K562 (cell line): ENCODE results near the gene EGR4. TPM values are rescaled to one million over a fixed set of nuclear protein-coding genes. Genes with fewer than 3 reads are reported as not detected.

ENCODE experiments used
- ATAC-seq: fragments of 200-7000 bp; cut with Tn5 transposase; 3 replicates; pipeline ENCODE4 v1.9.1; 2020; ENCODE audit warnings: moderate library complexity
- BruUV-seq: library from RNA; stranded (reverse); fragments of 400-500 nt; replicated peaks from 2 replicates; lab custom pipeline; 2021; lab: Mats Ljungman, UMichigan
- CTCF ChIA-PET: fragments of 300-600 bp; formaldehyde crosslinking; extraction: SDS; loops from one replicate; lab custom pipeline; 2021; ENCODE audit warnings: low intra/inter-chr PET ratio; lab: Yijun Ruan, JAX
- POLR2A ChIA-PET: fragments of 300-600, 350-650 bp; sonication (Branson Sonifier 250); formaldehyde crosslinking; extraction: SDS; loops from one replicate; lab custom pipeline; 2021; ENCODE audit warnings: antibody characterized with exemption, inconsistent platforms; lab: Yijun Ruan, JAX
- DNase-seq, 4 experiments: peaks; one replicate each; pipeline versions ENCODE4 v3.0.0 to v3.0.0-alpha.2; 2011 to 2018; ENCODE audit warnings: low spot score in 3 of 4, mixed read lengths in 3 of 4; ENCODE audit errors: extremely low read depth in 1 of 4
- FAIRE-seq: peaks from 2 replicates; lab custom pipeline; 2011; peaks lifted over from hg19 to GRCh38; lab: Jason Lieb, UNC
- H2AFZ ChIP-seq: 2 replicates; pipeline ENCODE4 v1.6.0; 2011; ENCODE audit warnings: low read depth, low read length, control low read depth, inconsistent platforms
- H3K27ac ChIP-seq: fragments of 200-600 bp; 3 replicates; pipeline ENCODE4 v1.8.0; 2011; ENCODE audit warnings: low read depth, mild to moderate bottlenecking, control low read depth, inconsistent platforms, low read length, moderate library complexity, mixed read lengths; ENCODE audit errors: extremely low read depth
- H3K27me3 ChIP-seq, 2 experiments: fragments of 300-600 bp in 1 of 2; 2 replicates in 1 of 2; 3 replicates in 1 of 2; pipeline versions ENCODE4 v1.6.0 to v1.8.0; 2011; ENCODE audit warnings: inconsistent platforms in 2 of 2, low read length in 2 of 2, mild to moderate bottlenecking in 1 of 2, mixed read lengths in 1 of 2, moderate library complexity in 1 of 2; ENCODE audit not compliant: control insufficient read depth in 2 of 2, insufficient read depth in 2 of 2
- H3K36me3 ChIP-seq: fragments of 300-600 bp; 3 replicates; pipeline ENCODE4 v1.8.0; 2011; ENCODE audit warnings: mild to moderate bottlenecking, low read length, inconsistent platforms; ENCODE audit not compliant: control insufficient read depth, insufficient read depth
- H3K4me1 ChIP-seq, 2 experiments: fragments of 200-600 bp in 1 of 2; replicated peaks in 1 of 2; 2 replicates in 1 of 2; 3 replicates in 1 of 2; pipeline versions ENCODE4 v1.5.1 to v1.8.0; 2011; ENCODE audit warnings: inconsistent platforms in 2 of 2, low read length in 2 of 2, mild to moderate bottlenecking in 1 of 2, mixed read lengths in 1 of 2, moderate library complexity in 1 of 2; ENCODE audit not compliant: control insufficient read depth in 2 of 2, insufficient read depth in 2 of 2
- H3K4me2 ChIP-seq: 2 replicates; pipeline ENCODE4 v1.6.1; 2011; ENCODE audit warnings: low read length, control low read depth, inconsistent platforms, mixed read lengths; ENCODE audit not compliant: insufficient read depth
- H3K4me3 ChIP-seq: fragments of 200-600 bp; sonication (generic), shearing (Covaris generic); 2 replicates; pipeline ENCODE4 v1.5.1; 2016; ENCODE audit warnings: control low read depth, inconsistent platforms
- H3K79me2 ChIP-seq: fragments of 200-600 bp; 3 replicates; pipeline ENCODE4 v1.8.0; 2011; ENCODE audit warnings: low read length, inconsistent platforms; ENCODE audit not compliant: control insufficient read depth, insufficient read depth
- H3K9ac ChIP-seq, 2 experiments: 2 replicates each; pipeline versions ENCODE4 v1.6.0 to v1.6.1; 2011; ENCODE audit warnings: low read depth in 2 of 2, low read length in 2 of 2, control low read depth in 1 of 2, inconsistent platforms in 1 of 2, mild to moderate bottlenecking in 1 of 2, mixed read lengths in 1 of 2; ENCODE audit not compliant: insufficient read depth in 1 of 2
- H3K9me1 ChIP-seq: one replicate; pipeline ENCODE4 v1.6.0; 2011; ENCODE audit warnings: inconsistent platforms, mild to moderate bottlenecking, low read length, moderate library complexity; ENCODE audit not compliant: control insufficient read depth, insufficient read depth
- H3K9me3 ChIP-seq: replicated peaks from 2 replicates; pipeline ENCODE4 v1.5.1; 2011; ENCODE audit warnings: low read depth, low read length, inconsistent platforms; ENCODE audit not compliant: control insufficient read depth, insufficient read depth
- H4K20me1 ChIP-seq: replicated peaks from 2 replicates; pipeline ENCODE4 v1.6.1; 2011; ENCODE audit warnings: low read length, inconsistent platforms, mixed read lengths; ENCODE audit not compliant: control insufficient read depth, insufficient read depth
- ARID4B ChIP-seq: sonication (generic); formaldehyde crosslinking; IDR thresholded peaks from 2 replicates; pipeline ENCODE4 v1.8.0; 2022; ENCODE audit warnings: mild to moderate bottlenecking, missing genetic modification reagents
- EGR1 ChIP-seq: fragments of 450-650 bp; conservative IDR thresholded peaks from 2 replicates; pipeline ENCODE4 v1.6.1; 2017; ENCODE audit warnings: mild to moderate bottlenecking
- EP300 ChIP-seq: IDR thresholded peaks from 2 replicates; pipeline ENCODE4 v1.6.1; 2012; ENCODE audit warnings: low read length, improper control_type of control experiment
- ESRRB ChIP-seq: fragments of 250-450 bp; sonication (Bioruptor Pico); IDR thresholded peaks from 2 replicates; pipeline ENCODE4 v1.5.0; 2020; ENCODE audit warnings: mild to moderate bottlenecking, moderate library complexity, borderline replicate concordance
- ETS1 ChIP-seq: conservative IDR thresholded peaks from 2 replicates; pipeline ENCODE4 v1.6.1; 2011; ENCODE audit warnings: low read depth, mild to moderate bottlenecking, low read length; ENCODE audit not compliant: control insufficient read depth
- IFI16 ChIP-seq: fragments of 250-450 bp; sonication (Bioruptor Pico); IDR thresholded peaks from 2 replicates; pipeline ENCODE4 v2.1.2; 2022; ENCODE audit warnings: mild to moderate bottlenecking, inconsistent platforms
- KLF6 ChIP-seq: fragments of 250-450 bp; sonication (Bioruptor Pico); IDR thresholded peaks from 2 replicates; pipeline ENCODE4 v1.4.0; 2020; ENCODE audit warnings: mild to moderate bottlenecking, moderate library complexity, borderline replicate concordance
- MEF2A ChIP-seq: IDR thresholded peaks from 2 replicates; pipeline ENCODE4 v1.6.1; 2011; ENCODE audit warnings: low read depth, mild to moderate bottlenecking, low read length, moderate library complexity; ENCODE audit not compliant: control insufficient read depth
- RB1 ChIP-seq: fragments of 450-650 bp; IDR thresholded peaks from 2 replicates; pipeline ENCODE4 v1.6.1; 2017; ENCODE audit warnings: low read depth, mild to moderate bottlenecking
- RREB1 ChIP-seq: fragments of 250-450 bp; sonication (Bioruptor Pico); IDR thresholded peaks from 2 replicates; pipeline ENCODE4 v1.4.0; 2020
- ZNF707 ChIP-seq: fragments of 250-450 bp; sonication (Bioruptor Pico); conservative IDR thresholded peaks from 2 replicates; pipeline ENCODE4 v1.8.0; 2022; ENCODE audit warnings: inconsistent platforms, mild to moderate bottlenecking, moderate library complexity
- WGBS: fragments of 100-300 bp; shearing (Covaris generic); methylation state at CpG from one replicate; pipeline ENCODE4 v1.1.6; 2016; ENCODE audit warnings: low coverage, mixed read lengths; ENCODE audit not compliant: insufficient coverage; ENCODE audit errors: missing lambda C conversion rate; 5-methylcytosine and 5-hydroxymethylcytosine counted together
- in situ Hi-C: fragments of 300-500 bp; cut with MboI; formaldehyde crosslinking; loops from 4 replicates; pipeline ENCODE4 v1.15.0; 2018; ENCODE audit warnings: inconsistent platforms, mixed read lengths
- intact Hi-C: fragments of 100-400 bp; cut with micrococcal nuclease; formaldehyde crosslinking; loops from 2 replicates; pipeline ENCODE4 v1.14.2; 2022
- polyA plus RNA-seq, 8 experiments: library from polyadenylated mRNA; depleted of rRNA in 4 of 8; stranded (reverse) in 5 of 8; unstranded in 3 of 8; fragments of >200 nt; fragmentation: Nextera tagmentation in 2 of 8; fragmentation: Illumina TruSeq in 1 of 8; extraction: Ambion mirVana in 2 of 8; extraction: Trizol in 1 of 8; gene quantifications; 2 replicates each; pipeline versions ENCODE4 v1.2.1 to v1.2.3, GENCODE V29; 2011 to 2014; ENCODE audit warnings: inconsistent platforms in 1 of 8, missing spikeins in 1 of 8
- total RNA-seq, 7 experiments: library from RNA; depleted of rRNA in 6 of 7; stranded (reverse); fragments of >200 nt in 6 of 7; fragmentation: Illumina TruSeq in 2 of 7; extraction: Trizol in 2 of 7; gene quantifications; 2 replicates each; pipeline versions ENCODE4 v1.2.1 to v1.2.3, GENCODE V29; 2011 to 2021; ENCODE audit warnings: low replicate concordance in 1 of 7

EGR4 gene
- total and polyA plus RNA-seq, 9 of the 15 experiments (the other 6 are each of a cell fraction or from before 2014, with no cell fraction given), result not detected

GRCh38 chr2:73257021-73257420, 36.3 kb downstream of the EGR4 start:
- no peak overlapping the region for H3K9ac ChIP-seq
- no peak overlapping the region for H2AFZ ChIP-seq
- in situ Hi-C loops (no loop called here), intact Hi-C loops (loop anchor here (5.0 to 10.0 kb wide), 2 partner anchors 80 to 272 kb away; no protein-coding TSS in a partner anchor)
- no peak for FAIRE-seq
- no peak overlapping the region for H3K4me2 ChIP-seq
- H3K9me1 ChIP-seq, result no peaks in the 10 kb centered on the region
- DNase-seq, result no peak
- peaks cover 6% of the 10 kb centered on the region; the same call in 1 of the 2 replicates for H4K20me1 ChIP-seq
- ATAC-seq, result no peak
- BruUV-seq, result no TSS peak
- POLR2A ChIA-PET, result interaction anchor here (1.1 to 2.2 kb wide), 6 partner anchors 10 to 45 kb away, joined by 4 to 15 read pairs (median 8); partner anchors contain the start of gene CCT7
- no peak overlapping the region for H3K4me3 ChIP-seq
- no peaks in the 10 kb centered on the region for H3K27me3 ChIP-seq
- 83% methylated on average over 2 of the region's 2 CpGs for WGBS
- no peaks in the 10 kb centered on the region for H3K9me3 ChIP-seq
- no peak overlapping the region for H3K27ac ChIP-seq
- no peaks in the 10 kb centered on the region for H3K79me2 ChIP-seq
- peaks cover 2 to 22% of the 10 kb centered on the region in 2 experiments; a peak in 3 of 5 replicates for H3K4me1 ChIP-seq
- CTCF ChIA-PET, result no interaction called here
- H3K36me3 ChIP-seq, result peaks cover 29% of the 10 kb centered on the region
- TF ChIP-seq ESRRB, result no peak
- TF ChIP-seq KLF6, result no peak
- no peak for TF ChIP-seq MEF2A
- TF ChIP-seq EGR1, result no peak
- no peak for TF ChIP-seq ARID4B (CRISPR knock-in tag)
- no peak for TF ChIP-seq IFI16 (CRISPR knock-in tag)
- TF ChIP-seq ETS1, result no peak
- no peak for TF ChIP-seq EP300
- TF ChIP-seq RB1, result no peak
- TF ChIP-seq RREB1 (CRISPR knock-in tag), result no peak
- no peak for TF ChIP-seq ZNF707 (CRISPR knock-in tag)
